ENCODE data around the gene CCDC152.
"Not testable (repeated sequence)": the region's sequence is repeated elsewhere in the genome, so short reads cannot be mapped to it uniquely, and the experiment has no call there.

DNA sequence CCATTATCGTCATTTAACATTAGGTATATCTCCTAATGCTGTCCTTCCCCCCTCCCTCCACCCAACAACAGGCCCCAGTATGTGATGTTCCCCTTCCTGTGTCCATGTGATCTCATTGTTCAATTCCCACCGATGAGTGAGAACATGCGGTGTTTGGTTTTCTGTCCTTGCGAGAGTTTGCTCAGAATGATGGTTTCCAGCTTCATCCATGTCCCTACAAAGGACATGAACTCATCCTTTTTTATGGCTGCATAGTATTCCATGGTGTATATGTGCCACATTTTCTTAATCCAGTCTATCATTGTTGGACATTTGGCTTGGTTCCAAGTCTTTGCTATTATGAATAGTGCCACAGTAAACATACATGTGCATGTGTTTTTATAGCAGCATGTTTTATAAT lies 87.8 kb downstream of the CCDC152 start:
- not testable (repeated sequence) for TF ChIP-seq CTCF (IDR thresholded peaks at IDR 0.05); ZFX (IDR thresholded peaks at IDR 0.05; ENCODE audit: borderline replicate concordance)

Data from 22Rv1 (cell line).